B cell (primary cell): ENCODE measurements around the gene GIGYF2.

Experiments
- CTCF ChIP-seq: fragments of 200-600 bp; IDR thresholded peaks from one replicate; pipeline ENCODE4 v1.8.0; 2022; ENCODE audit warnings: antibody characterized with exemption, mild to moderate bottlenecking
- EZH2 ChIP-seq: IDR thresholded peaks from 2 replicates; pipeline ENCODE4 v1.6.1; 2012; ENCODE audit warnings: borderline replicate concordance, low read depth, mild to moderate bottlenecking, moderate library complexity, low read length; ENCODE audit not compliant: insufficient read depth, poor library complexity, severe bottlenecking

GRCh38 chr2:232871418-232871834 lies 174.3 kb downstream of the GIGYF2 start:
- TF ChIP-seq CTCF (no peak), EZH2 (no peak)
